Body of pancreas (tissue), 4 donors: ENCODE measurements around the gene VWA8.

ENCODE experiments used
- CTCF ChIP-seq, 7 experiments: fragments of 450-650 bp in 4 of 7; fragments of 200-600 bp in 3 of 7; sonication (generic) in 3 of 7; IDR thresholded peaks; one replicate each; pipeline ENCODE4 v1.5.1; 2016 to 2019; ENCODE audit warnings: antibody characterized with exemption in 7 of 7
- POLR2A ChIP-seq, 3 donors: fragments of 450-650 bp; IDR thresholded peaks; one replicate each; pipeline ENCODE4 v1.6.1; 2016; ENCODE audit warnings: antibody characterized with exemption in 3 of 3, mild to moderate bottlenecking in 2 of 3

- TF ChIP-seq CTCF (IDR thresholded peaks at IDR 0.05) = no peak
- no peak for TF ChIP-seq POLR2A (IDR thresholded peaks at IDR 0.05)
Observed at GRCh38 chr13:41785402-41786172, 175.3 kb downstream of the VWA8 start.
